Measurements from ENCODE around the gene UBE2E1.

The UBE2E1 gene

DNA sequence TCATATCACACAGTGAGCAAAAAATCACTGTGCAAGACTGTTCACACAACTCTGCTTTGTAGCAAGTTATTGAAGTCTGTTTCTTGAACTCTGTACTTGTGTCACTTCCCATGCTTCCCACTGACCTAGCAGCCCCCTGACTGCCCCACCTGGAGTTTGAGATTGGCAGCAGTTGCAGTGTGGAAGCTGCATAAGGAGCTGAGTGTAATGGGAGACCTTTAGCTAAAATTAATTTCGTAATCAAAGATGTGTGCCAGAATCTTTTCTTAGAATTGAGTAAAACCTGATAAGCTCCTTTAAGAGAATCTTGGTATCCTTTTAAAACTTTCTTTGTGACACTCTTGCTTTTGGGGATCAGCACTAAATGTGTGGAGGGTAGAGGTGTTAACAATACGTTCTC is 68.2 kb downstream of the UBE2E1 start:
- TF ChIP-seq, protein P1, sequence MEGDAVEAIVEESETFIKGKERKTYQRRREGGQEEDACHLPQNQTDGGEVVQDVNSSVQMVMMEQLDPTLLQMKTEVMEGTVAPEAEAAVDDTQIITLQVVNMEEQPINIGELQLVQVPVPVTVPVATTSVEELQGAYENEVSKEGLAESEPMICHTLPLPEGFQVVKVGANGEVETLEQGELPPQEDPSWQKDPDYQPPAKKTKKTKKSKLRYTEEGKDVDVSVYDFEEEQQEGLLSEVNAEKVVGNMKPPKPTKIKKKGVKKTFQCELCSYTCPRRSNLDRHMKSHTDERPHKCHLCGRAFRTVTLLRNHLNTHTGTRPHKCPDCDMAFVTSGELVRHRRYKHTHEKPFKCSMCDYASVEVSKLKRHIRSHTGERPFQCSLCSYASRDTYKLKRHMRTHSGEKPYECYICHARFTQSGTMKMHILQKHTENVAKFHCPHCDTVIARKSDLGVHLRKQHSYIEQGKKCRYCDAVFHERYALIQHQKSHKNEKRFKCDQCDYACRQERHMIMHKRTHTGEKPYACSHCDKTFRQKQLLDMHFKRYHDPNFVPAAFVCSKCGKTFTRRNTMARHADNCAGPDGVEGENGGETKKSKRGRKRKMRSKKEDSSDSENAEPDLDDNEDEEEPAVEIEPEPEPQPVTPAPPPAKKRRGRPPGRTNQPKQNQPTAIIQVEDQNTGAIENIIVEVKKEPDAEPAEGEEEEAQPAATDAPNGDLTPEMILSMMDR (IDR thresholded peaks at IDR 0.05; ENCODE audit: low read depth, low read length) = no peak; the same call in 1 of the 2 replicates
- DNase-seq (ENCODE audit: extremely low read depth, low read depth) = no peak

DNA sequence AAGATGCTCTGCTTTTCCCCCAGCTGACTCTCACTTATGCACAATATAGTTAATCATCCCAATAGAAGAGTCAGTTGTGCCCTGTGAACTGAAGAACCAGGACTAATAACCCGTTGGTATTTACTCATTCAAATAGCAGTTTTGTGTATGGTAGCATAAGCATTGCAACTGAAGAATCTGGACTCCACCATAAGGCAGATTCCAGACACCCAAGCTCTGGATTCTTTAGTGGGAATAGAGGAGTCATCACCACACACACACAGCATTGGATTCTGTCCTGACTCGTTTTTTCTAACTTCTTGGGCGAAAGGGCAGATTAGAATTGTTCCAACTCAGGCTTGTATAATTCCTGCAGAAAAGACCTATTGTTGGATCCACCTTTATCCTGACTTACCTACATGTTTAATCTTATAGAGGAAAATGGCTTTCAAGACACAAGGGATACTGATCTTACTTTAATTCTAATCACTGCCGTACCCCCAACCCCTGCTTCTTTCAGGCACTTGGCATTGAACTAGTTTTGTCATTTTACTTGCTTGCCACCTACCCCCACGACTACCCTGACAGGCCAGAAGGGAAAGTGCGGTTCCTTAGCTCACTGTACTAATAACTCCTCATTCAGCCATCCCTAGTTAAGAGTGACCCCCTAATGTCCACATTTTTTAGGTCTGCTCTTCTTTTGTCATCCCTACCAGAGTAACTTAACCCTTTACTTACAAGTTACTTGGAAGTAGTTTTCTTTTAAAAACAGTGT is 68.8 kb downstream of the UBE2E1 start:
- no peak for DNase-seq (ENCODE audit: extremely low read depth, low read depth)
- TF ChIP-seq, protein P1 (IDR thresholded peaks at IDR 0.05; ENCODE audit: low read depth, low read length) = no peak

DNA sequence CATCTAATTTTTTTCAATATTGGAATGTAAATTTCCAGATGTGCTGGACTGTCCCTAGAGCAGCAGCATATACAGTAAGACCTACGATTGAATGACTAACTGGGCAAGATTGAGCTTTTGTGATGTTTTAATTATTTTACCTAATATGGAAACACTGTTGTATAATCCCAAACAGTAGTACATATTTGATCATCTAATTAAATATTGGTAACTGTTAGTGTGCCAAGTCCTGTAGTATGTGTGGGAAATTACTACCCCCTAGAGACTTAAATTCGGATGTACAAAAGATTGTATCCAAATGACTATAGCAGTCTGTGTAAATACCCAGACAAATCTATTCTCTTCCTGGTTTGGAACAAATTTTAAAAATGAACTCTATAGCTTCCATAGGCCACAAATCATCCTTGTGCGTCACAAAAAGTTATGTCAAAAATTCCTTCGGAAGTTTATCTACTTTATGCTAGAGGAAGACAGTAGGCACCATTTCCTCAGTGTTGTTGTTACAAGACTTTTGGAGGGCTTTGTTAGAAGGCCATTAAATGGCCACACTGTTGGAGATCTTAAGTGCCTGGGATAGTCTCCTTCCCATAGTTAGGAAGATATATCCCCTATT is 69.5 kb downstream of the UBE2E1 start:
- DNase-seq (ENCODE audit: extremely low read depth, low read depth) = no peak
- TF ChIP-seq, protein P1 (IDR thresholded peaks at IDR 0.05; ENCODE audit: low read depth, low read length) = no peak

DNA sequence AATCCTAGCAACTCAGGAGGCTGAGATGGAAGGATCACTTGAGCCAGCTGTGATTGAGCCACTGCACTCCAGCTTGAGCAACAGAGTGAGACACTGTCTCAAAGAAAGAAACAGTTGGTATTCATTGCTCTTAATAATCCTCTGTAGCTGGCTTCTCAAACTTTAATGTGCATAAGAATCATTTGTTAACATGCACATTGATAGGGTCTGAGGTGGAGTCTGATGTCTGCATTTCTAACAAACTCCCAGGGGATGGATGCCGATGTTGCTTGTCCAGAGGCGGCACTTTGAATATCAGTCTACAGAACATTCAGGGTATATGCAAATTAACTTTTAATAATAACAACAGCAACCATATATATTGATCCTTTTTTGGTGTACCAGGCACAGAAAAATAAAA is 71.2 kb downstream of the UBE2E1 start:
- no peak for DNase-seq (ENCODE audit: extremely low read depth, low read depth)
- TF ChIP-seq, protein P1 (IDR thresholded peaks at IDR 0.05; ENCODE audit: low read depth, low read length) = no peak

DNA sequence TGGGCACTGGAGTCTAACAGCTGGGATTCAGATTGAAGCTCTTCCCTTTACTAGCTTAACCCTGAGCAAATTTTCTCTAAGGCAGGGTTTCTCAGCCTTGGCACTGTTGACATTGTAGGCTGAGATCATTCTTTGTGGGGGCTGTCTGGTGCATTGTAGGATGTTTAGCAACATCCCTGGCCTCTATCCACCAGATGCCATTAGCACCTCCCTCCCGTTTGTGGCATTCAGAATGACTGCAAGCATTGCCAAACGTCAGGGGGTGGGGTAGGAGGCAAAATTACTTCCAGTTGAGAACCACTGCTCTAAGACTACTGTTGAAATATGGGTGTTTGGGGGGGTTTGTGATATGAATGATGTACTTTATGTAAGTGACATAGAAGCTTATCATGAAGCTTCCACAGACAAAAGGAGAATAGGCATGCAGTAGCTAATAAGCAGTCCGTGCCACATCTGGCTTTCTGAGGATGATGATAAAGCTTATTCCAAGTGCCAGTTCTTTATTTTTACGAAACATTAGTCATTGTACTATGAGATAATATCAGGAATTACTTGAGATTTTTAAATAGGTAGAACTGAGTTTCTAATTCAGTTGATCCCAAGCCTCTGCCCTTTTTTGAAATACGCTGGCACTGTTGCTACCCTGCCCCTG is 71.7 kb downstream of the UBE2E1 start:
- DNase-seq (ENCODE audit: extremely low read depth, low read depth) = peak; percentile 75
- TF ChIP-seq, protein P1 (IDR thresholded peaks at IDR 0.05; ENCODE audit: low read depth, low read length) = no peak

DNA sequence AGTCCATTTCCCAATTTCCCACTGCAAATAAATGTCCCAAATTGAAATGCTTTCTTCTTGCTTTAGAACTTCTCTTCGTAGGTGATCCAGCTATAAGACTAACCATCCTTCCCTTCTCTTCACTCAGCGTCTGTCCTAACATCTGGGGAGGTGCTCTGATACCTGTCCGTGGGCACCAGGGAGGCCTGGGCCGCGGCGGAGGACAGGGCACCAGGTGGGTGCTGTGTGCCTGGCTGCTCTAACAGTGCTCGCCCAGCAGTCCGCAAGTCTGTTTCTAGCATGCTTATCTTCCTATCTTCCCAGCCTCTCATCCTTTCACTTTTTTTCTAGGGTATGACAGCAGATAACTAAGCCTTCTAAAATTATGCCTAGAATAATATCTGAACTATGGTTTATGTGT is 73.7 kb downstream of the UBE2E1 start:
- TF ChIP-seq, protein P1 (IDR thresholded peaks at IDR 0.05; ENCODE audit: low read depth, low read length) = no peak
- DNase-seq (ENCODE audit: extremely low read depth, low read depth) = no peak

All from AG09319 (cell line).